Dendritic cell treated with granulocyte-macrophage colony-stimulating factor and Interleukin-4, amounts not matched to agents 40 ng/mL and 50 ng/mL, for 4 days (primary cell): Measurements from ENCODE around the gene OR52N2.

ENCODE experiments used
- H3K27ac Mint-ChIP-seq: one replicate; pipeline ENCODE4 v1.8.0; 2022; ENCODE audit warnings: mild to moderate bottlenecking, mixed read lengths
- H3K27me3 Mint-ChIP-seq: one replicate; pipeline ENCODE4 v1.8.0; 2022; ENCODE audit warnings: mild to moderate bottlenecking, mixed read lengths
- H3K36me3 Mint-ChIP-seq: one replicate; pipeline ENCODE4 v1.8.0; 2022; ENCODE audit warnings: low read depth, mixed read lengths
- H3K4me1 Mint-ChIP-seq: one replicate; pipeline ENCODE4 v1.8.0; 2022; ENCODE audit warnings: low read depth, mixed read lengths
- H3K4me3 Mint-ChIP-seq: one replicate; pipeline ENCODE4 v1.8.0; 2022; ENCODE audit warnings: mild to moderate bottlenecking, moderate library complexity, mixed read lengths
- H3K9me3 Mint-ChIP-seq: one replicate; pipeline ENCODE4 v1.8.0; 2022; ENCODE audit warnings: mixed read lengths
- intact Hi-C: fragments of 100-400 bp; cut with micrococcal nuclease; formaldehyde crosslinking; loops from one replicate; pipeline ENCODE4 v1.15.0; 2022

The OR52N2 gene

GRCh38 chr11:5837695-5838094 lies 29.0 kb downstream of the OR52N2 start:
- H3K27ac Mint-ChIP-seq, result no peak overlapping the region
- intact Hi-C loops, result no loop called here
- H3K9me3 Mint-ChIP-seq, result peaks cover 14% of the 10 kb centered on the region
- H3K4me3 Mint-ChIP-seq, result no peak overlapping the region
- no peaks in the 10 kb centered on the region for H3K27me3 Mint-ChIP-seq
- H3K4me1 Mint-ChIP-seq, result no peaks in the 10 kb centered on the region
- no peaks in the 10 kb centered on the region for H3K36me3 Mint-ChIP-seq

- no peaks in the 10 kb centered on the region for H3K4me1 Mint-ChIP-seq
- H3K27ac Mint-ChIP-seq, result no peak within 1 kb of the TSS
- H3K36me3 Mint-ChIP-seq, result no peaks in the 10 kb centered on the region
- no peak within 1 kb of the TSS for H3K4me3 Mint-ChIP-seq
- H3K9me3 Mint-ChIP-seq, result peaks cover 14% of the 10 kb centered on the region
- no peaks in the 10 kb centered on the region for H3K27me3 Mint-ChIP-seq
- intact Hi-C loops, result no loop called here
Observed at GRCh38 chr11:5841797-5842196, 33.1 kb downstream of the OR52N2 start, which contains the start of gene OR52E6. OR52E6 (minus strand) TSS chr11:5841897; CDS start chr11:5841897, 0 bp downstream.

GRCh38 chr11:5846701-5847100 lies 38.0 kb downstream of the OR52N2 start:
- H3K4me1 Mint-ChIP-seq, result no peaks in the 10 kb centered on the region
- H3K9me3 Mint-ChIP-seq, result no peaks in the 10 kb centered on the region
- H3K36me3 Mint-ChIP-seq, result no peaks in the 10 kb centered on the region
- H3K27me3 Mint-ChIP-seq, result no peaks in the 10 kb centered on the region
- intact Hi-C loops, result no loop called here
- no peak overlapping the region for H3K27ac Mint-ChIP-seq
- no peak overlapping the region for H3K4me3 Mint-ChIP-seq

- H3K4me1 Mint-ChIP-seq, result no peaks in the 10 kb centered on the region
- no peak overlapping the region for H3K4me3 Mint-ChIP-seq
- no peaks in the 10 kb centered on the region for H3K9me3 Mint-ChIP-seq
- no peaks in the 10 kb centered on the region for H3K27me3 Mint-ChIP-seq
- H3K36me3 Mint-ChIP-seq, result no peaks in the 10 kb centered on the region
- H3K27ac Mint-ChIP-seq, result no peak overlapping the region
- intact Hi-C loops, result no loop called here
Observed at GRCh38 chr11:5847711-5848110, 39.0 kb downstream of the OR52N2 start.

GRCh38 chr11:5851002-5851401 lies 42.3 kb downstream of the OR52N2 start:
- Mint-ChIP-seq H3K27me3 (no peaks in the 10 kb centered on the region), H3K4me3 (no peak overlapping the region), H3K4me1 (no peaks in the 10 kb centered on the region), H3K9me3 (no peaks in the 10 kb centered on the region), H3K27ac (no peak overlapping the region), H3K36me3 (no peaks in the 10 kb centered on the region)
- intact Hi-C loops, result no loop called here

- Mint-ChIP-seq H3K4me3 (no peak within 1 kb of the TSS), H3K27me3 (no peaks in the 10 kb centered on the region), H3K36me3 (no peaks in the 10 kb centered on the region), H3K27ac (no peak within 1 kb of the TSS), H3K4me1 (no peaks in the 10 kb centered on the region), H3K9me3 (no peaks in the 10 kb centered on the region)
- intact Hi-C loops, result no loop called here
Observed at GRCh38 chr11:5857590-5857989, 48.9 kb downstream of the OR52N2 start, which contains the start of gene OR52E8. OR52E8 (minus strand) TSS chr11:5857690; CDS start chr11:5857690, 0 bp downstream.

GRCh38 chr11:5865826-5866225 lies 57.1 kb downstream of the OR52N2 start:
- H3K27me3 Mint-ChIP-seq, result peaks cover 2% of the 10 kb centered on the region
- no peaks in the 10 kb centered on the region for H3K9me3 Mint-ChIP-seq
- no peaks in the 10 kb centered on the region for H3K36me3 Mint-ChIP-seq
- intact Hi-C loops, result no loop called here
- H3K4me3 Mint-ChIP-seq, result no peak overlapping the region
- no peak overlapping the region for H3K27ac Mint-ChIP-seq
- H3K4me1 Mint-ChIP-seq, result no peaks in the 10 kb centered on the region
